ENCODE measurements around the gene CHMP6.
"Not testable (repeated sequence)": the region's sequence is repeated elsewhere in the genome, so short reads cannot be mapped to it uniquely, and the experiment has no call there.

Gene CHMP6

GRCh38 chr17:81016575-81016974 is 24.9 kb downstream of the CHMP6 start:
- no peak for DNase-seq

- DNase-seq, result not testable (repeated sequence)
Observed at GRCh38 chr17:81017330-81017729, 25.7 kb downstream of the CHMP6 start.

DNA sequence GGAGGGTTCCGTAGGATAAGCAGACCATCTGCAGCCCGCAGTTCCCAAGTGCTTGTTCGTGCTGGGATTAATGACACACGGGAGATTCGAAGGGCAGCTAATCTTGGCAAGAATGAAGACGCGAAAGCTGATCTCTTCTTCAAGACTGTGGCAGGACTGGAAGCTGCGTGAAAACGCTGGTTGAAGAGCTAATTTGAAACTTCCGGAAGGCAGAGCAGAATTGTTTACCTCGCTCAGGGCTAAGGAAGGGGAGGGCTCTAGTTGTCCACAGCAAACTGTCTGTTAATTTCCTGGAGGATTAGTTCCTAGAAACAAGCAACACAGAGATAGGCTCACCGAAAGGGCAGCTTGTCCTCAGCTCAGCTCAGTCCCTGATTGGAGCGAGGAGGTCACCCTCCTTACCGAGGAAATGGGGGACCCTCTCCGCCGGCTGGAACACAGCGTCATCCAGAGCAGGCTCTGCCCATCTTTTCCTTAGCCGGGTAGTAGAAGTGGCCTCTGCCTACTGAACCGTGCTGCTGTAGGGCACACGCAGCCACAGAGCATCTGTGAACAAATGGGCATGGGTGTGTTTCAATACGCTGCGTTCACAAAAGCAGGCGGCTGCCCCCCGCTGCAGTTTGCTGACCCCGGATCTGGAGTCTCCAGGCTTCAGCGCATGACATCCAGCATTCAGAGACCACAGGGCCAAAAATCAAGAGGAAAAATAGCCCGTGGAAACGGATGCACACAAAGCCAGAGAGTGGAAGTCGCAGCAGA is 26.6 kb downstream of the CHMP6 start:
- DNase-seq, result peak; percentile 40

DNA sequence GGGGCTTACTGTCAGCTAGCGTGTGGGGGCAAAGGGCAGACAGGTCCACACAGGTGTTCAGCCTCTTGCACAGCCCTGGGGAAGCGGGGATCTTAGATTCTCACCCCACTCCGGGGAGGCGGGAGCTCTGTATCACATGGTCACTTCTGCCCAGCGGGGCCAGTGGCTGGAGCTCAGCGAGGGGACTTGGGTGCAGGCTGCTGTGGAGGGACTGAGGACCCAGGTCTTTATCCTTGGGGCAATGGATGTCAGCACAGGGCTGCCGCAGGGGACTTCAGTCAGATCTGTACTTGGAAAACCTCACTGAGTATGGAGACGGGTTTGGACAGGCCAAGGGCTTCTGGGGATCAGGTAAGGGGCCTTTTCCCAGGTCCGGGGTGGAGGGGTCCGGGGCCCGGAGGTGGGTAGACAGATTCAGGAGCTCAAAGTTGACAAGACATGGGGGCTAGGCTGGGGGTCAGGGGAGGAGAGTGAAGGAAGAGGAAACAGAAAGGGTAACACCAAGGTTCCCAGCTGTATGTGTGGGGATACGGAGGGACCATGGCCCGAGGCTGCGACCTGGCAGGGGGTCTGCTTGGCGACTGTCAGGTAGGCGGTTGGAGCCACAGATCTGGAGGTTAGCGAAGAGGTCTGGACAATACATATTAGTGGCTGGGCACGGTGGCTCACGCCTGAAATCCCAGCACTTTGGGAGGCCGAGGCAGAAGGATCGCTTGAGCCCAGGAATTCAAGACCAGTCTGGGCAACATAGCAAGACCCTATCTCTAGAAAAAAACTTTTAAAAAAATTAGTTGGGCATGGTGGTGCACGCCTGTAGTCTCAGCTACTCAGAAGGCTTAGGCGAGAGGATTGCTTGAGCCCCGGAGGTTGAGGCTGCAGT is 28.2 kb downstream of the CHMP6 start:
- DNase-seq, result no peak

DNA sequence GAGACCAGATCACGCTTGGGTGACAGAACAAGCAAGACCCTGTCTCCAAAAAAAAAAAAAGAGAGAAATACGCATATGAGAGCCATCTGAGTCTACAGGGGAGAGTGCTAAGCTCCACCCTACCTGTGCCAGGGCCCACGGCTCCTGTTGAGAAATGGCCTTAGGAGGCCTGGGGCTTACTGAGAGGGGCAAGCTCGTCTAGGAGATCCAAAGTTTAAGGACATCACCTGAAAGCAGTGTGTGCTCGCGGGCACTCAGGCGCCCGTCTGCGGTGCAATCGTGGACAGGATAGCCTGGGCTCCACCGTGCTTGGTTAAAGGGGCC is 28.8 kb downstream of the CHMP6 start:
- no peak for DNase-seq

DNA sequence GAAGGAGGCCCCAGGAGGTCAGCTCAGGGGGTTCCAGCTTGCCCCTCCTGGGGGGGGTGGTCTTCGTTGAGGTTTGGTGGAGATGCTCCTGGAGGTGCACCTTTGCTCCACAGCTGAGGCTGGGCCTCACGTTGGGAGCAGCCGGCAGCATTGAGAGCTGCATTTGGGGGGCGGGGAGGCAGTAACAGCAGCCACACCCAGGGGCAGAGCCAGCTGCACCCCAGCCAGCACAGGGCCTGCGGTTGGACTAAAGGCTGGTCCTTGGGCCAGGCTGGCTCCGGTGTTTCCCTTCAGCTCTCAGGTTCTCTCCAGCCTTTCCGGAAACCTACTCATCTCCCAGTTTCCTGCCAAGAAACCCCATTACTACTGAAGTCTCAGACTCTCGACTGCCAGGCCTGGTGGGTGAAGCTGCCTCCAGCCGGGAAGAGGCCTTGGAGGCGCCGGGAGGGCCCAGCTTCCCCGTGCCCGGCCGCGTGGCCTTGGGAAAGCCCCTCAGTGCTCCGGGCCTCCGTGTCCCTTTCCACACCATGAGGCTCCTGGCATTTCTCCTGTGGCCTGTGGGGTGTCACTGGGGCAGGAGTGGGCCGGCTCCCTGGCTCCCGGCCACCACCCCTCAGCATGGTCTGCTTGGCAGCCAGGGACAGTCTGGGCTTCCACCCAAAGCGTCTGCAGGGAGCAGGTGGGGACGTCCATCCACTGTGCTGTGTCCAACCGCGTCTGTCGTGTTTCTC is 29.3 kb downstream of the CHMP6 start:
- no peak for DNase-seq

GRCh38 chr17:81021531-81022343 is 30.1 kb downstream of the CHMP6 start:
- DNase-seq, result no peak

DNA sequence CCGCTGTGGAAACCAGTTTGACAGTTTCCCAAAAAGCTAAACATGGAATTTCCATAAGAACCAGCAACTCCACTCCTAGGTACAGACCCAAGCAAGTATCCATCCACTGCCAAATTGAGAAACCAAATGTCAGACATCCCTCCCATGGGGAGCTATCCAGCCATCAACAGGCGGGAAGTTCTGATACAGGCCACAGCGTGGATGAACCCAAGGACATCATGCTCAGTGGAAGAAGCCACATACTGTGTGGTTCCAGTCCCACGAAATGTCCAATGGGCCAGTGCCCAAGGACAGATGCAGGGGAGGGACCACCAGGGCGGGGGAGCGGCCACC is 30.7 kb downstream of the CHMP6 start:
- DNase-seq, result no peak

DNA sequence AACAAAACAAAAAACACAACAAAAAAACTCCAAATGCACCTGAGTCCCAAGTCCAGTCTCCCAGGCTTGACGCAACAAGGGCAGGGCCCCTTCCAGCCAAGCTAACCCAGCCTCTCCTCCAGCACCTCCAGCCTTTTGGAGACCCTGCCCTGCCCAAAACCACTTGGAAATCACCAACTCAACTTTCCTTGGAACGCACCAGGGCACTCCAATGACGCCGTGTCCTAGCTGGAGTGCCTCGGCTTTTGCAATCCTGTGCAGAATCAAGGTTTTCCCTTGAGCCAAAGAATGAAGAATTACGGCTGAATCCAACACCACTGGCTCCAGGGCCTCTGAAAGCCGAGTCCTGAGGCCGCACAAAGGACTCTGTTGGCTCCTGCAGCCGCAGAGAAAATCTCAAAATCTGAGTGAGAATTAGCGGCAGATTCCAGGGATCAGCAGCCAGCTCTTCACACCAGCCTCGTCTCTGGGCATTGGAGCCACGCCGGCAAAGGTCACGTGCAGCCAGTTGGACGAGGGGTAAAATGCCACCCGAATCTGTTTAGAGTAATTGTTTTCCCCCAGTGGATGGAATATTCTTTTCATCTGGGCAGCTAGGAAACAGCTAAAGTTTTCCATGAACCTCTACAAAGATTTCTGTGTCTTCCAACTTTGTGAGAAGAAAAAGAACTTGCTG is 33.6 kb downstream of the CHMP6 start:
- DNase-seq, result no peak

- no peak for DNase-seq
Observed at GRCh38 chr17:81025741-81026129, 34.1 kb downstream of the CHMP6 start.

DNA sequence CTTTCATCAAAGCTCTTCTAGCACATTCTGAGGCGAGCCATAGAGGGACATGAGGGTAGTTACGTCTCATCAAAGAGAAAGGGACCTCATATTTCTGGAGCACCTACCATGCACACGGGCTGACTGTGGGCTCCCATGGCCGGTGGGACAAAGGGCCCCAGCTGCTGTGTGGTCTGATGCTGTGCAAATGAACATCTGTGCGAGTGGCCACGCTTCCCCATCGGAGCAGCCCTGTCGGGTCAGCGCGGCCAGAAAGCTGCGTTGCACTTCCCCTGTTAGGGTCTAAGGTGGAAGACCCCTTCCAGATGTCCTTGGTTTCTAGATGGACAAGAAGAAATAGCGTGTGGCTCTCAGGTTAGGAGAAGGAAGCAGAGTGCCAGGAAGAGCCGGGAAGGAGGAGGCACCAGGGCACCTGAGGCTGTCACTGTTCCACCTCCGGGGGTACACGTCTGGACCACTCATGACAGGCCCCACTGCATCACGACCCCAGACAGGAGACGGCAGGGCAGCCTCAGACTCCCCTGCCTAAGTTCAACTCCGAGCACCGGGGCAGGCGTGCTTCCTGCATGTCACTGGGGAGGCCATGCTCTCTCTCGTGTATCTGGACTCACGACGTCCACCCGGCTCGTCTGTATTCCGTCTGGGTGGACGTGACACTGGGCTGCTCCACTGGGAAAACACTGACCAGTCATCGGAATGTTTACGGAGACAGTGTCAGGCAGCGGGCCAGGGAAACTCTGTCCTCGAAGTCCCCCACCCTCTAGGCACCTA is 34.8 kb downstream of the CHMP6 start:
- no peak for DNase-seq

DNA sequence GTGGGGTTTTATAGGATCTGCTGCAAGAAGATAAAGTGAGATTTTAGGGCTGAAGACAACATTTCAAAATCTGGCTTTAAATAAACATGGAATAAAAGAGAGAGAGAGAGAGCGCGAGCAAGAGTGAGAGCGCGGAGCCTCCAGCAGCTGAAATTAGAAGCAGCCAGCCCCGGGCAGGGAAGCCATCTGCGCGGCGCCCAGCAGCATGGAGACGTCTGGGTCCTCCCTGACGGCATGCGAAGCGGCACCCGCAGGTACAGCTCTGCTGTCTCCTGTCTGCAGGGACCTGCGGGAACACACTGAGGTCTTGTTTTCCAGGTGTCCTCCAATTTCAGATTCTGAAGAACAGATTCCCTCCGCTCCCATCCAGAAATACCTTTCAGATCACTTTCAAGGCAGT is 35.4 kb downstream of the CHMP6 start:
- DNase-seq, result no peak

- no peak for DNase-seq
Observed at GRCh38 chr17:81027591-81028505, 36.2 kb downstream of the CHMP6 start.

GRCh38 chr17:81028506-81028858 is 36.8 kb downstream of the CHMP6 start:
- DNase-seq, result no peak

DNA sequence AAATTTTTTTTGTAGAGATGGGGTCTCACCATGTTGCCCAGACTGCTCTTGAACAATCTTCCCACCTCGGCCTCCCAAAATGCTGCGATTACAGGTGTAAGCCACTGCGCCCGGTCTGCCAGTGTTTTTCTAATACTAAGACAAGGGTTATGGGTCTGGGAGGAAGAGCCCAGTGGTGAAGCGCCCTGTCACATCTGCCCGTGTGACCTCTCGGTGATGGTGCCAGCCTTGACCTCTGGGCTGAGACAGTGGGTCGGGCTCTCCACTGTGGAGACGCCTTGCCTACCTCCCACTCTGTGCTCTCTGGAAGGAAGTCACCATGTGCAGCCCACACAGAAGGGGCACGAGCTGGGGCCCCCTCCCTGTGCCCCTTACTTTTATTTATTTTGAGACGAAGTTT is 38.2 kb downstream of the CHMP6 start:
- no peak for DNase-seq

DNA sequence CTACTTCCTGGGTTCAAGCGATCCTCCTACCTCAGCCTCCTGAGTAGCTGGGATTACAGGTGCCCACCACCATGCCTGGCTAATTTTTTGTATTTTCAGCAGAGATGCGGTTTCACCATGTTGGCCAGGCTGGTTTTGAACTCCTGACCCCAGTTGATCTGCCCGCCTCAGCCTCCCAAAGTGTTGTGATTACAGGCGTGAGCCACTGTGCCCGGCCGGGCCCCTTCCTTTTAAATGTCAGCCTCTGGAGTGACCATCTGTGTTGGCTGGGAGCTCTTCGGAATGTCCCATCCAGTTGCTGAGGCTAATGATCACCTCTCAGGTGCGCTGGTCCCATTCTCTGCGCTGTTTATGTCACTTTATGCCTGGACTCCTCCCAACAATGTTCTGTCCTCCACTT is 38.7 kb downstream of the CHMP6 start:
- not testable (repeated sequence) for DNase-seq

DNA sequence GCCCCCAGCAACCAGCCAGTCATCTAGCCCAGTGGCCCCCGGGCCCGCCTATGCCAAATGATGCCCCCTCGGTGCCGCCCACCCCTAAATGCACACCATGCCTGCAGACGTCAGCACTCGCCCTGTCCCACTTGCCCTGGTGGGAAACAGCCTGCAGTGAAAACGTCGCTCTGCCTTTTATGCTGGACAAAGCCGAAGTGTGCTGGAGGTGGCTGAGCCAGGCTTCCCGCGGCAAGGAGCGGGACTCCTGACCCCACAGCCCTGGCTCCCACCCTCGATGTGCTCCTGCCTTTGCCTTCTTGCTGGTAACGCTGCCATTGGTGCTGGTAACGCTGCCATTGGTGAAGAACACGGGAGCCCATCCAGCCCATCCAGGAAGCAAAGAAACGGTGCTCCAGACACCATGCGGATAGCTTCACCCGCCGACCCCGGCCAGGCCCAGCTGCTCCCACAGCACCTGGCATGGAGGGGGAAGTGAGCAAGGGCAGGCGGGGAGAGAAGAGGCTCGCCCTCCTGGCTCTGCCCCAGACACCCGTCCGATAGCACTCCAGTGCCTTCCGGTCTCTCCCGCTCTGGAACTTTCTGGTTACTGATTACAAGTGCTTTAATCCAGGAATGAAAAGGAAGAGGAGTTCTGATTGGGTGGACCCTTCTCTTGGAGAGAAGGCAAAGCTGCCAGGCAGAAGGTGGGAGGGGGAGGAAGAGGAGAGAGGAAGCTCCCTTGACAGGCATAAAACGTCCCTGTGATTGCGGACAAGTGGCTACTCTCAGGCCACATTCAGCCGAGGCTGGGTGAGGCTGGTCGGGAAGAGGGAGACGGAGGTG is 39.3 kb downstream of the CHMP6 start:
- DNase-seq, result no peak

GRCh38 chr17:81031566-81032550 is 40.2 kb downstream of the CHMP6 start:
- DNase-seq, result no peak

Data from activated effector memory CD4-positive, alpha-beta T cell treated with Interleukin-2 at 50 U/mL for 16 hours (primary cell).